ENCODE results near the gene PLA2G3.

The PLA2G3 gene

GRCh38 chr22:31160328-31160978 is 20.1 kb upstream of the PLA2G3 start:
- peak overlapping the region; percentile 77 for H3K4me3 ChIP-seq (ENCODE audit: low read depth, low read length)
- TF ChIP-seq, protein P1, sequence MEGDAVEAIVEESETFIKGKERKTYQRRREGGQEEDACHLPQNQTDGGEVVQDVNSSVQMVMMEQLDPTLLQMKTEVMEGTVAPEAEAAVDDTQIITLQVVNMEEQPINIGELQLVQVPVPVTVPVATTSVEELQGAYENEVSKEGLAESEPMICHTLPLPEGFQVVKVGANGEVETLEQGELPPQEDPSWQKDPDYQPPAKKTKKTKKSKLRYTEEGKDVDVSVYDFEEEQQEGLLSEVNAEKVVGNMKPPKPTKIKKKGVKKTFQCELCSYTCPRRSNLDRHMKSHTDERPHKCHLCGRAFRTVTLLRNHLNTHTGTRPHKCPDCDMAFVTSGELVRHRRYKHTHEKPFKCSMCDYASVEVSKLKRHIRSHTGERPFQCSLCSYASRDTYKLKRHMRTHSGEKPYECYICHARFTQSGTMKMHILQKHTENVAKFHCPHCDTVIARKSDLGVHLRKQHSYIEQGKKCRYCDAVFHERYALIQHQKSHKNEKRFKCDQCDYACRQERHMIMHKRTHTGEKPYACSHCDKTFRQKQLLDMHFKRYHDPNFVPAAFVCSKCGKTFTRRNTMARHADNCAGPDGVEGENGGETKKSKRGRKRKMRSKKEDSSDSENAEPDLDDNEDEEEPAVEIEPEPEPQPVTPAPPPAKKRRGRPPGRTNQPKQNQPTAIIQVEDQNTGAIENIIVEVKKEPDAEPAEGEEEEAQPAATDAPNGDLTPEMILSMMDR (IDR thresholded peaks at IDR 0.05; ENCODE audit: control insufficient read depth, extremely low read depth, insufficient read depth): no peak
- DNase-seq (ENCODE audit: low read depth): no peak

DNA sequence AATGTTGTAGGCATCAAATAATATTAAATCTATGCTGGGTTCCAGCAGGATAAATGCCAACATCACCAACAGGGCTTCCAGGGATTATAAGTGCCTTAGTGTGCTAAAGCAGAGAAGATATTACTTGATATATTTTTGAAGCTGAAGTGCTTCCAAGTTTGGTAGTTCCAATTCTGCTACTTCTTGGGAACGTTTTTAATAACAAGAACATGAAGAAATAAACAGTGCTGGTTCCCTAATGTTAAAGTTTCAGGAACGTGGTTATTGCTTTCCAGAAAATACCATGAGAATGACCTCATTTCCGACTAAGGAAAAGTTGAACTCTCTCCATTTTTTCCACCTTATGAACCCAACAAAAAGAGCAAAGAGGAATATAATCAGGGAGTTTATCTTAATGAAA is 15.1 kb upstream of the PLA2G3 start:
- no peak for DNase-seq (ENCODE audit: low read depth)
- TF ChIP-seq, protein P1 (IDR thresholded peaks at IDR 0.05; ENCODE audit: control insufficient read depth, extremely low read depth, insufficient read depth): no peak
- H3K4me3 ChIP-seq (ENCODE audit: low read depth, low read length): no peak overlapping the region

DNA sequence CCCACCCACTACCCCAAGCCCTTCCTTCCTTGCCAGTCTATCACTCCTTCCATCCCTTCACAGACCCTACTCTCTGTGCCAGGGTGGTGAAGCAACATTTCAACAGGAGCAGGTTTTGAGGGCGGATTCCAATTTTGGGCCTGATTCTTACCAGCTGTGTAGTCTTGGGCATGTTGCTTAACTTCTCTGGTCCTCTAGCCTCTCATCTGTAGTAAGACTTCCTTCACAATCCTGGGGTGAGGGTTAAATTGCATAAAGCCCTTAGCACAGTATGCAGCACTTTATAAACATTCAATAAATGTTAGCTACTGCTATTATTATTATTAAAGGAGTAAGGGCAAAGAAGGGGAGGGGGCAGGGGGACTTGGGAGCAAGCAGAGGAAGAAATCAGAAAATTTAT is 14.7 kb upstream of the PLA2G3 start:
- H3K4me3 ChIP-seq (ENCODE audit: low read depth, low read length): no peak overlapping the region
- DNase-seq (ENCODE audit: low read depth): no peak
- TF ChIP-seq, protein P1 (IDR thresholded peaks at IDR 0.05; ENCODE audit: control insufficient read depth, extremely low read depth, insufficient read depth): no peak

DNA sequence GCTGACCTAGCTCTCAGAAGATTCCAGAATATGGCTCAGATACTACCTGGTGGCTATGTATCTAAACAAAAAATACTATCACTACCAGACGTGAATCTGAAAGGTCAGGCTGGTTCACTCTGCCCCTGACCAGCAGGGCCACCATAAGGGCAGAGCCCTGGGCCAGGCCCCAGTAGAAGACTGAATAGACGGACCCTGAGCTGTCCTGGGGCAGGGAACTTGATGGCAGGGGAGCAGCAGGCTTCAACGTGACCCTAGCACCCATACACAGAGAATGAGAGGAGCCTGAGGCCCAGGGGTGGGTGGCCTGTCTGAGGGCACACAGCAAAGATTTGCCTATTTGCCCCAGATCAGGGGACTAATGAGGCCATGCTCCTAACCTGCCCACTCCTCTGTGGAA is 13.0 kb upstream of the PLA2G3 start:
- no peak for DNase-seq (ENCODE audit: low read depth)
- no peak overlapping the region for H3K4me3 ChIP-seq (ENCODE audit: low read depth, low read length)
- TF ChIP-seq, protein P1 (IDR thresholded peaks at IDR 0.05; ENCODE audit: control insufficient read depth, extremely low read depth, insufficient read depth): no peak

GRCh38 chr22:31151872-31152271 is 11.6 kb upstream of the PLA2G3 start:
- H3K4me3 ChIP-seq (ENCODE audit: low read depth, low read length): no peak overlapping the region
- no peak for DNase-seq (ENCODE audit: low read depth)
- TF ChIP-seq, protein P1 (IDR thresholded peaks at IDR 0.05; ENCODE audit: control insufficient read depth, extremely low read depth, insufficient read depth): no peak

GRCh38 chr22:31150615-31151014 is 10.3 kb upstream of the PLA2G3 start:
- no peak for DNase-seq (ENCODE audit: low read depth)
- H3K4me3 ChIP-seq (ENCODE audit: low read depth, low read length): no peak overlapping the region
- TF ChIP-seq, protein P1 (IDR thresholded peaks at IDR 0.05; ENCODE audit: control insufficient read depth, extremely low read depth, insufficient read depth): 0 out of 2 replicates have a peak, but pooled peaks have one; percentile 25
